Lower lobe of right lung (tissue), 2 donors: ENCODE measurements around the gene GPR37. TPM values are rescaled to one million over a fixed set of nuclear protein-coding genes. Genes with fewer than 3 reads are reported as not detected.

Experiments
- ATAC-seq, 2 donors: fragments of 200-7000 bp; cut with Tn5 transposase; one replicate each; pipeline ENCODE4 v1.9.1; 2020 to 2022; ENCODE audit warnings: mild to moderate bottlenecking in 2 of 2, moderate library complexity in 2 of 2
- DNase-seq: peaks from one replicate; pipeline ENCODE4 v3.0.0-alpha.2; 2020
- H3K27ac ChIP-seq: fragments of 200-600 bp; one replicate; pipeline ENCODE4 v1.8.0; 2022
- H3K27me3 ChIP-seq: fragments of 200-600 bp; one replicate; pipeline ENCODE4 v1.8.0; 2022; ENCODE audit warnings: low read depth
- H3K36me3 ChIP-seq: fragments of 200-600 bp; one replicate; pipeline ENCODE4 v1.8.0; 2022; ENCODE audit warnings: mild to moderate bottlenecking
- H3K4me1 ChIP-seq: fragments of 200-600 bp; one replicate; pipeline ENCODE4 v1.8.0; 2022
- H3K4me3 ChIP-seq: fragments of 200-600 bp; one replicate; pipeline ENCODE4 v1.8.0; 2022; ENCODE audit warnings: mild to moderate bottlenecking
- H3K9me3 ChIP-seq: fragments of 200-600 bp; one replicate; pipeline ENCODE4 v1.8.0; 2022
- CTCF ChIP-seq: fragments of 200-600 bp; IDR thresholded peaks from one replicate; pipeline ENCODE4 v1.8.0; 2022; ENCODE audit warnings: antibody characterized with exemption, mild to moderate bottlenecking
- intact Hi-C: fragments of 100-400 bp; cut with DNase I; formaldehyde crosslinking; loops from one replicate; pipeline ENCODE4 v1.11.0; 2022
- total RNA-seq: library from RNA; stranded (reverse); fragmentation: NEBNext Ultra II Directional; extraction: Animal tissue kit (Norgen Biotek cat#: 25700); gene quantifications from one replicate; pipeline ENCODE4 v1.2.1, GENCODE V29; 2021
- donor health status: DM: no; HTN: yes; CAD: no; lungs with severe emphysema.

The GPR37 gene
- total RNA-seq, 1 donor from 2014 or later, result 0.59 TPM

- Histone ChIP-seq H3K36me3 (no peaks in the 10 kb centered on the region), H3K27ac (no peak overlapping the region), H3K4me1 (peaks cover 11% of the 10 kb centered on the region), H3K9me3 (no peaks in the 10 kb centered on the region), H3K27me3 (peaks cover 42% of the 10 kb centered on the region), H3K4me3 (no peak overlapping the region)
- ATAC-seq, result no peak
- intact Hi-C loops, result no loop called here
- no peak for DNase-seq
- no peak for TF ChIP-seq CTCF
Observed at GRCh38 chr7:124762611-124763143, 2.9 kb downstream of the GPR37 start.

GRCh38 chr7:124761164-124761715 is 4.4 kb downstream of the GPR37 start:
- DNase-seq (no peak), ATAC-seq (no peak)
- H3K9me3 ChIP-seq, result no peaks in the 10 kb centered on the region
- H3K4me3 ChIP-seq, result no peak overlapping the region
- peaks cover 11% of the 10 kb centered on the region for H3K4me1 ChIP-seq
- peaks cover 40% of the 10 kb centered on the region for H3K27me3 ChIP-seq
- no peaks in the 10 kb centered on the region for H3K36me3 ChIP-seq
- intact Hi-C loops, result no loop called here
- H3K27ac ChIP-seq, result no peak overlapping the region
- TF ChIP-seq CTCF, result no peak

- H3K36me3 ChIP-seq, result no peaks in the 10 kb centered on the region
- peaks cover 12% of the 10 kb centered on the region for H3K27me3 ChIP-seq
- H3K4me1 ChIP-seq, result no peaks in the 10 kb centered on the region
- H3K4me3 ChIP-seq, result no peak overlapping the region
- H3K27ac ChIP-seq, result no peak overlapping the region
- DNase-seq, result no peak
- intact Hi-C loops, result no loop called here
- TF ChIP-seq CTCF, result no peak
- no peak for ATAC-seq
- H3K9me3 ChIP-seq, result no peaks in the 10 kb centered on the region
Observed at GRCh38 chr7:124758327-124758726, 7.3 kb downstream of the GPR37 start.

GRCh38 chr7:124754576-124755268 is 10.9 kb downstream of the GPR37 start:
- no peaks in the 10 kb centered on the region for H3K4me1 ChIP-seq
- no peak overlapping the region for H3K4me3 ChIP-seq
- TF ChIP-seq CTCF, result no peak
- intact Hi-C loops, result no loop called here
- H3K9me3 ChIP-seq, result no peaks in the 10 kb centered on the region
- ATAC-seq (no peak), DNase-seq (no peak)
- no peaks in the 10 kb centered on the region for H3K27me3 ChIP-seq
- no peaks in the 10 kb centered on the region for H3K36me3 ChIP-seq
- H3K27ac ChIP-seq, result no peak overlapping the region

GRCh38 chr7:124752310-124752709 is 13.3 kb downstream of the GPR37 start:
- no peak for TF ChIP-seq CTCF
- Histone ChIP-seq H3K27me3 (no peaks in the 10 kb centered on the region), H3K36me3 (no peaks in the 10 kb centered on the region), H3K9me3 (no peaks in the 10 kb centered on the region), H3K4me3 (no peak overlapping the region), H3K27ac (no peak overlapping the region), H3K4me1 (no peaks in the 10 kb centered on the region)
- intact Hi-C loops, result no loop called here
- DNase-seq, result no peak
- ATAC-seq, result no peak
